ENCODE measurements around the gene UCP3.
A peak's percentile ranks its signal among the peaks of the same experiment; 100 is the strongest.

UCP3 gene

GRCh38 chr11:74009230-74009547, 304 bp upstream of the UCP3 start:
- Histone ChIP-seq H3K4me1 (ENCODE audit: control insufficient read depth, insufficient read depth, low read length, poor library complexity, severe bottlenecking) (peaks cover 95% of the 10 kb centered on the region), H3K27ac (ENCODE audit: insufficient read depth, low read length, poor library complexity, severe bottlenecking) (peak overlapping the region; percentile 44), H3K27me3 (replicated peaks; ENCODE audit: control insufficient read depth, insufficient read depth, low read length, poor library complexity, severe bottlenecking) (no peaks in the 10 kb centered on the region), H3K36me3 (ENCODE audit: control insufficient read depth, insufficient read depth, low read length) (no peaks in the 10 kb centered on the region), H3K4me3 (ENCODE audit: insufficient read depth, low read depth, low read length, poor library complexity, severe bottlenecking) (no peak overlapping the region), H3K9me3 (ENCODE audit: control insufficient read depth, low read length) (no peaks in the 10 kb centered on the region)
- DNase-seq, result no peak

GRCh38 chr11:74007691-74008372, 1.1 kb downstream of the UCP3 start:
- peak overlapping the region; percentile 44 for H3K27ac ChIP-seq (ENCODE audit: insufficient read depth, low read length, poor library complexity, severe bottlenecking)
- no peaks in the 10 kb centered on the region for H3K27me3 ChIP-seq (replicated peaks; ENCODE audit: control insufficient read depth, insufficient read depth, low read length, poor library complexity, severe bottlenecking)
- H3K4me3 ChIP-seq (ENCODE audit: insufficient read depth, low read depth, low read length, poor library complexity, severe bottlenecking), result no peak overlapping the region
- H3K36me3 ChIP-seq (ENCODE audit: control insufficient read depth, insufficient read depth, low read length), result no peaks in the 10 kb centered on the region
- no peaks in the 10 kb centered on the region for H3K9me3 ChIP-seq (ENCODE audit: control insufficient read depth, low read length)
- H3K4me1 ChIP-seq (ENCODE audit: control insufficient read depth, insufficient read depth, low read length, poor library complexity, severe bottlenecking), result peaks cover 87% of the 10 kb centered on the region
- DNase-seq, result no peak

GRCh38 chr11:74006743-74007304, 2.1 kb downstream of the UCP3 start:
- no peaks in the 10 kb centered on the region for H3K9me3 ChIP-seq (ENCODE audit: control insufficient read depth, low read length)
- no peaks in the 10 kb centered on the region for H3K27me3 ChIP-seq (replicated peaks; ENCODE audit: control insufficient read depth, insufficient read depth, low read length, poor library complexity, severe bottlenecking)
- H3K4me1 ChIP-seq (ENCODE audit: control insufficient read depth, insufficient read depth, low read length, poor library complexity, severe bottlenecking), result peaks cover 77% of the 10 kb centered on the region
- H3K4me3 ChIP-seq (ENCODE audit: insufficient read depth, low read depth, low read length, poor library complexity, severe bottlenecking), result no peak overlapping the region
- peak overlapping the region; percentile 64 for H3K27ac ChIP-seq (ENCODE audit: insufficient read depth, low read length, poor library complexity, severe bottlenecking)
- no peaks in the 10 kb centered on the region for H3K36me3 ChIP-seq (ENCODE audit: control insufficient read depth, insufficient read depth, low read length)
- DNase-seq, result no peak

GRCh38 chr11:74005721-74006517, 3.0 kb downstream of the UCP3 start:
- Histone ChIP-seq H3K27me3 (replicated peaks; ENCODE audit: control insufficient read depth, insufficient read depth, low read length, poor library complexity, severe bottlenecking) (no peaks in the 10 kb centered on the region), H3K27ac (ENCODE audit: insufficient read depth, low read length, poor library complexity, severe bottlenecking) (peak overlapping the region; percentile 64), H3K36me3 (ENCODE audit: control insufficient read depth, insufficient read depth, low read length) (no peaks in the 10 kb centered on the region), H3K4me3 (ENCODE audit: insufficient read depth, low read depth, low read length, poor library complexity, severe bottlenecking) (peak overlapping the region; percentile 8), H3K9me3 (ENCODE audit: control insufficient read depth, low read length) (no peaks in the 10 kb centered on the region), H3K4me1 (ENCODE audit: control insufficient read depth, insufficient read depth, low read length, poor library complexity, severe bottlenecking) (peaks cover 68% of the 10 kb centered on the region)
- no peak for DNase-seq

GRCh38 chr11:74004759-74005615, 3.9 kb downstream of the UCP3 start:
- peak overlapping the region; percentile 8 for H3K4me3 ChIP-seq (ENCODE audit: insufficient read depth, low read depth, low read length, poor library complexity, severe bottlenecking)
- no peaks in the 10 kb centered on the region for H3K27me3 ChIP-seq (replicated peaks; ENCODE audit: control insufficient read depth, insufficient read depth, low read length, poor library complexity, severe bottlenecking)
- H3K9me3 ChIP-seq (ENCODE audit: control insufficient read depth, low read length), result no peaks in the 10 kb centered on the region
- peak; percentile 78 to 81 (median 80) for DNase-seq
- H3K4me1 ChIP-seq (ENCODE audit: control insufficient read depth, insufficient read depth, low read length, poor library complexity, severe bottlenecking), result peaks cover 59% of the 10 kb centered on the region
- H3K27ac ChIP-seq (ENCODE audit: insufficient read depth, low read length, poor library complexity, severe bottlenecking), result peak overlapping the region; percentile 64
- no peaks in the 10 kb centered on the region for H3K36me3 ChIP-seq (ENCODE audit: control insufficient read depth, insufficient read depth, low read length)

- peaks cover 52% of the 10 kb centered on the region for H3K4me1 ChIP-seq (ENCODE audit: control insufficient read depth, insufficient read depth, low read length, poor library complexity, severe bottlenecking)
- no peak for DNase-seq
- H3K27ac ChIP-seq (ENCODE audit: insufficient read depth, low read length, poor library complexity, severe bottlenecking), result peak overlapping the region; percentile 64
- no peaks in the 10 kb centered on the region for H3K9me3 ChIP-seq (ENCODE audit: control insufficient read depth, low read length)
- no peaks in the 10 kb centered on the region for H3K27me3 ChIP-seq (replicated peaks; ENCODE audit: control insufficient read depth, insufficient read depth, low read length, poor library complexity, severe bottlenecking)
- H3K36me3 ChIP-seq (ENCODE audit: control insufficient read depth, insufficient read depth, low read length), result no peaks in the 10 kb centered on the region
- H3K4me3 ChIP-seq (ENCODE audit: insufficient read depth, low read depth, low read length, poor library complexity, severe bottlenecking), result no peak overlapping the region
These were observed 4.7 kb downstream of the UCP3 start for GRCh38 chr11:74004046-74004695.

- H3K9me3 ChIP-seq (ENCODE audit: control insufficient read depth, low read length), result no peaks in the 10 kb centered on the region
- peaks cover 41% of the 10 kb centered on the region for H3K4me1 ChIP-seq (ENCODE audit: control insufficient read depth, insufficient read depth, low read length, poor library complexity, severe bottlenecking)
- no peak for DNase-seq
- no peak overlapping the region for H3K27ac ChIP-seq (ENCODE audit: insufficient read depth, low read length, poor library complexity, severe bottlenecking)
- no peak overlapping the region for H3K4me3 ChIP-seq (ENCODE audit: insufficient read depth, low read depth, low read length, poor library complexity, severe bottlenecking)
- no peaks in the 10 kb centered on the region for H3K36me3 ChIP-seq (ENCODE audit: control insufficient read depth, insufficient read depth, low read length)
- H3K27me3 ChIP-seq (replicated peaks; ENCODE audit: control insufficient read depth, insufficient read depth, low read length, poor library complexity, severe bottlenecking), result no peaks in the 10 kb centered on the region
These were observed 6.1 kb downstream of the UCP3 start for GRCh38 chr11:74002832-74003231.

GRCh38 chr11:74001822-74002286, 7.0 kb downstream of the UCP3 start:
- Histone ChIP-seq H3K4me1 (ENCODE audit: control insufficient read depth, insufficient read depth, low read length, poor library complexity, severe bottlenecking) (peaks cover 41% of the 10 kb centered on the region), H3K27me3 (replicated peaks; ENCODE audit: control insufficient read depth, insufficient read depth, low read length, poor library complexity, severe bottlenecking) (no peaks in the 10 kb centered on the region), H3K9me3 (ENCODE audit: control insufficient read depth, low read length) (no peaks in the 10 kb centered on the region), H3K4me3 (ENCODE audit: insufficient read depth, low read depth, low read length, poor library complexity, severe bottlenecking) (no peak overlapping the region), H3K27ac (ENCODE audit: insufficient read depth, low read length, poor library complexity, severe bottlenecking) (no peak overlapping the region), H3K36me3 (ENCODE audit: control insufficient read depth, insufficient read depth, low read length) (no peaks in the 10 kb centered on the region)
- no peak for DNase-seq

GRCh38 chr11:74000307-74001133, 8.4 kb downstream of the UCP3 start:
- H3K36me3 ChIP-seq (ENCODE audit: control insufficient read depth, insufficient read depth, low read length), result no peaks in the 10 kb centered on the region
- H3K4me1 ChIP-seq (ENCODE audit: control insufficient read depth, insufficient read depth, low read length, poor library complexity, severe bottlenecking), result peaks cover 38% of the 10 kb centered on the region
- H3K9me3 ChIP-seq (ENCODE audit: control insufficient read depth, low read length), result no peaks in the 10 kb centered on the region
- DNase-seq, result no peak
- H3K27ac ChIP-seq (ENCODE audit: insufficient read depth, low read length, poor library complexity, severe bottlenecking), result no peak overlapping the region
- H3K27me3 ChIP-seq (replicated peaks; ENCODE audit: control insufficient read depth, insufficient read depth, low read length, poor library complexity, severe bottlenecking), result no peaks in the 10 kb centered on the region
- H3K4me3 ChIP-seq (ENCODE audit: insufficient read depth, low read depth, low read length, poor library complexity, severe bottlenecking), result no peak overlapping the region
